Mononuclear cell (primary cell): ENCODE results near the gene L3MBTL4. TPM values are rescaled to one million over a fixed set of nuclear protein-coding genes. Genes with fewer than 3 reads are reported as not detected.

Source experiments
- H3K27me3 ChIP-seq: 2 replicates; pipeline ENCODE4 v1.6.0; 2011; ENCODE audit warnings: low read length, control low read depth; ENCODE audit not compliant: insufficient read depth
- H3K4me1 ChIP-seq: 2 replicates; pipeline ENCODE4 v1.5.1; 2011; ENCODE audit warnings: mild to moderate bottlenecking, low read length, control low read depth; ENCODE audit not compliant: insufficient read depth
- H3K4me3 ChIP-seq: 2 replicates; pipeline ENCODE4 v1.5.1; 2011; ENCODE audit warnings: mild to moderate bottlenecking, low read length, moderate library complexity
- H3K9me3 ChIP-seq: 2 replicates; pipeline ENCODE4 v1.5.1; 2011; ENCODE audit warnings: low read depth, mild to moderate bottlenecking, control low read depth, low read length
- total RNA-seq: library from RNA; depleted of rRNA; stranded (reverse); fragments of >200 nt; gene quantifications from one replicate; pipeline ENCODE4 v1.2.3, GENCODE V29; 2012

The L3MBTL4 gene
- total RNA-seq, 1 donor, result 3.0 TPM

GRCh38 chr18:6362559-6363129 lies 52.1 kb downstream of the L3MBTL4 start:
- H3K4me3 ChIP-seq, result no peak overlapping the region
- H3K9me3 ChIP-seq, result no peaks in the 10 kb centered on the region
- H3K27me3 ChIP-seq, result no peaks in the 10 kb centered on the region
- H3K4me1 ChIP-seq, result no peaks in the 10 kb centered on the region

- Histone ChIP-seq H3K4me1 (no peaks in the 10 kb centered on the region), H3K9me3 (no peaks in the 10 kb centered on the region), H3K4me3 (no peak overlapping the region), H3K27me3 (no peaks in the 10 kb centered on the region)
Measured at GRCh38 chr18:6357668-6358067, 57.0 kb downstream of the L3MBTL4 start.

GRCh38 chr18:6355789-6356589 lies 58.7 kb downstream of the L3MBTL4 start:
- Histone ChIP-seq H3K9me3 (no peaks in the 10 kb centered on the region), H3K4me1 (no peaks in the 10 kb centered on the region), H3K27me3 (no peaks in the 10 kb centered on the region), H3K4me3 (no peak overlapping the region)

GRCh38 chr18:6352275-6352674 lies 62.4 kb downstream of the L3MBTL4 start:
- H3K9me3 ChIP-seq, result no peaks in the 10 kb centered on the region
- no peak overlapping the region for H3K4me3 ChIP-seq
- no peaks in the 10 kb centered on the region for H3K27me3 ChIP-seq
- H3K4me1 ChIP-seq, result no peaks in the 10 kb centered on the region

GRCh38 chr18:6342990-6343389 lies 71.7 kb downstream of the L3MBTL4 start:
- Histone ChIP-seq H3K9me3 (peaks cover 42% of the 10 kb centered on the region), H3K4me3 (no peak overlapping the region), H3K4me1 (no peaks in the 10 kb centered on the region), H3K27me3 (no peaks in the 10 kb centered on the region)

GRCh38 chr18:6341709-6342108 lies 73.0 kb downstream of the L3MBTL4 start:
- Histone ChIP-seq H3K9me3 (peaks cover 54% of the 10 kb centered on the region), H3K4me1 (no peaks in the 10 kb centered on the region), H3K4me3 (no peak overlapping the region), H3K27me3 (no peaks in the 10 kb centered on the region)

- H3K9me3 ChIP-seq, result peaks cover 54% of the 10 kb centered on the region
- no peak overlapping the region for H3K4me3 ChIP-seq
Measured at GRCh38 chr18:6341303-6341702, 73.4 kb downstream of the L3MBTL4 start.

GRCh38 chr18:6340121-6340520 lies 74.6 kb downstream of the L3MBTL4 start:
- Histone ChIP-seq H3K27me3 (no peaks in the 10 kb centered on the region), H3K9me3 (peaks cover 54% of the 10 kb centered on the region), H3K4me3 (no peak overlapping the region), H3K4me1 (no peaks in the 10 kb centered on the region)

More at GRCh38 chr18:6341303-6341702, 73.4 kb downstream of the L3MBTL4 start:
- no peaks in the 10 kb centered on the region for H3K27me3 ChIP-seq
- H3K4me1 ChIP-seq, result no peaks in the 10 kb centered on the region

GRCh38 chr18:6336239-6336638 lies 78.5 kb downstream of the L3MBTL4 start:
- H3K27me3 ChIP-seq, result no peaks in the 10 kb centered on the region
- H3K4me1 ChIP-seq, result no peaks in the 10 kb centered on the region
- no peak overlapping the region for H3K4me3 ChIP-seq
- peaks cover 23% of the 10 kb centered on the region for H3K9me3 ChIP-seq

GRCh38 chr18:6333981-6334380 lies 80.7 kb downstream of the L3MBTL4 start:
- no peaks in the 10 kb centered on the region for H3K4me1 ChIP-seq
- H3K4me3 ChIP-seq, result no peak overlapping the region
- peaks cover 16% of the 10 kb centered on the region for H3K9me3 ChIP-seq
- H3K27me3 ChIP-seq, result no peaks in the 10 kb centered on the region

- Histone ChIP-seq H3K27me3 (no peaks in the 10 kb centered on the region), H3K4me3 (no peak overlapping the region), H3K4me1 (no peaks in the 10 kb centered on the region), H3K9me3 (peaks cover under 1% of the 10 kb centered on the region)
Measured at GRCh38 chr18:6331872-6332271, 82.8 kb downstream of the L3MBTL4 start.

GRCh38 chr18:6330786-6331185 lies 83.9 kb downstream of the L3MBTL4 start:
- Histone ChIP-seq H3K4me3 (no peak overlapping the region), H3K27me3 (no peaks in the 10 kb centered on the region), H3K4me1 (no peaks in the 10 kb centered on the region), H3K9me3 (no peaks in the 10 kb centered on the region)

GRCh38 chr18:6328621-6329010 lies 86.1 kb downstream of the L3MBTL4 start:
- no peaks in the 10 kb centered on the region for H3K4me1 ChIP-seq
- no peak overlapping the region for H3K4me3 ChIP-seq
- no peaks in the 10 kb centered on the region for H3K27me3 ChIP-seq
- H3K9me3 ChIP-seq, result no peaks in the 10 kb centered on the region

GRCh38 chr18:6327895-6328620 lies 86.7 kb downstream of the L3MBTL4 start:
- H3K4me3 ChIP-seq, result no peak overlapping the region
- no peaks in the 10 kb centered on the region for H3K27me3 ChIP-seq
- H3K4me1 ChIP-seq, result no peaks in the 10 kb centered on the region
- H3K9me3 ChIP-seq, result peaks cover 3% of the 10 kb centered on the region

- H3K4me3 ChIP-seq, result no peak overlapping the region
- H3K9me3 ChIP-seq, result peaks cover 5% of the 10 kb centered on the region
- no peaks in the 10 kb centered on the region for H3K4me1 ChIP-seq
- no peaks in the 10 kb centered on the region for H3K27me3 ChIP-seq
Measured at GRCh38 chr18:6327485-6327884, 87.2 kb downstream of the L3MBTL4 start.
